ENCODE results near the gene SLCO2A1. TPM values are rescaled to one million over a fixed set of nuclear protein-coding genes. Genes with fewer than 3 reads are reported as not detected.

Gene SLCO2A1
- total RNA-seq, 1 donor from 2014 or later = 1.0 TPM

- DNase-seq (ENCODE audit: low read depth) = no peak
Observed at GRCh38 chr3:134034005-134034785, 4.5 kb upstream of the SLCO2A1 start.

DNA sequence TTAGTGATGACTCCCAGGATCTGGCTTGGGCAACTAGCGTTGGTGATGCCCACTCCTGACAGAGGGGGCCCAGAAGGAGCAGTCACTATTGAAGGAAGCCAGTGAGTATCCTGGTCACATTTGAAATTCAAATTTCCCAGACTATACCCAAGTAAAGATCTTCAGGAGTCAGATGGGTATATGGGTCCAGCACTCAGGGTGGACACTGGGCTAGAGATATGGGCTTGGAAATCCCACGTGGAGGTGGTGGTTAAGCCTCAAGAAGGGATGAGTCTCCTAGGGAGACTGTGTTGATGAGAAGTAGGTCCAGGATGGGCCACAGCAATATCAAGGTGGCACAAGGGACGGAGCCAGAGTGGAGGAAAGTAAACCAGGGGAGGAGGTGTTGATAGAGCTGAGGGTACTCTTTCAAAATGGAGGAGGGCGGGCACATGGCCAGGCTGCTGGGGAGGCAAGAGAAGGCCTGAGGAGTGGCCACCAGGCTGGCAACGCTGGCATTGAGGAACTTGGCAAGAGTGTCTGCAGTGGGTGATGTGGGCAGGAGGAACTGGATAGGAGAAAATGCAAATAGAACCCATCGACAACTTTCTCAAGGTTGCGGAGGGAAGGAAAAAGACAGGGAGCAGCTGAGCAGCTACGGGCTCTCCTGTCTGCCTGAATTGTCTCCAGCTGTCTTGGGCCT, 3.7 kb upstream of the SLCO2A1 start:
- DNase-seq (ENCODE audit: low read depth) = no peak

GRCh38 chr3:134031348-134031915, 1.7 kb upstream of the SLCO2A1 start:
- DNase-seq (ENCODE audit: low read depth) = no peak

- no peak for DNase-seq (ENCODE audit: low read depth)
Observed at GRCh38 chr3:134030379-134031347, 938 bp upstream of the SLCO2A1 start.

- DNase-seq (ENCODE audit: low read depth) = no peak
Observed at GRCh38 chr3:134029256-134029733, 430 bp downstream of the SLCO2A1 start.

DNA sequence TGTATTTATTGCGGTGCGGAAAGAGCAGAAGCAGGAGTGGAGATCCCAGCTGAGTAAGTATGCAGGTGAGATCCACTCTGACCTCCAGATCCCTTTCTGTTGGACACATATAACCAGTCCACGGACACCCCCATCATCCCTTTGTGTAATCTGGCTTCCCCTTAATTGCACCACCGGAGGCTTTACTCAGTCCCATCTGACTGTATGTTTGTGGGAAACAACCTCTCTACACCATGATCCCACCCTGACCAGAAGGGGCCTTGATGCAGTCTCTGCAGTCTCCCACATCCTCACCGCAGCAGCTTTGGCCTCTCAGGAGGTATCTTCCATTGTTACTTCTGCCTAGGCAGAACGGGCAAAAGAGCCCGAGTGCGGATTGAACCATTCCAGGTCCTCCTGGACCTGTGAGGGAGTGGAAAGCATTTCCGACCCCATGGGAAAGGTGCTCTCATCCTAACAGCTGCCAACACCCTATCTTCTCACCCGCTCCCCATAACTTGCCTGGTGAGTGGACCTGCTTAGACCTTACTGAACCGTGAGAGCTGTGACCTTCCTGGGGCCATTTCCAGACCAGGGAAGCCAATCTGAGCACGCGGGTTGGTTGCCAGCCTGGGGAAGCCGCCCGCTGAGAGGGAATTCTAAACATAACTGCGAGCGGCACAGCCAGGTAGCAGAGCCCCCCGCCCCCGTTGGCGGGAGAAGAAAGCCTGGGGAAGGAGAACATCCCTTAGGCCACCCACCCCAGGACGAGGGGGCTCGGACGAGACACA, 1.1 kb downstream of the SLCO2A1 start:
- no peak for DNase-seq (ENCODE audit: low read depth)

- peak; percentile 42 for DNase-seq (ENCODE audit: low read depth)
Observed at GRCh38 chr3:134027631-134028030, 2.1 kb downstream of the SLCO2A1 start.

GRCh38 chr3:134020135-134020680, 9.5 kb downstream of the SLCO2A1 start:
- DNase-seq (ENCODE audit: low read depth) = no peak

- DNase-seq (ENCODE audit: low read depth) = no peak
Observed at GRCh38 chr3:134018850-134019249, 10.9 kb downstream of the SLCO2A1 start.

DNA sequence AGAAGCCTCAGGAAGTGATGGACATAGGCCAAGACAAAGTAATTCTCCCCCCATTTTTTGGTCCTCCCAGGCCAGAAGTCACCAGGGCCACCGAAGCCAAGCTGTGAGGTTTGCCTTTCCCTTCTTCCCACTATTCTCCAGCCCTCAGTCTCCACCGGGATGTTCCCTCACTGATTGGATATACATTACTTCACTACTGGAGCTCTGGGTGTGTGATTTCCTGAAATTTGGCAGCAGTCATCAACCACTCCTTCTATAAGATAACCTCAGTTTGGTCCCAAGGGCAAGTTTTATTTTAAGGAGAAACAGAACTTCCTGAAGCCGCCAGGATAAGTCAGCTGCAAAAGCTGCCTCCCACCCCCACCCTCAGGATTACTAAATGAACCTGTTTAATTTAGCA, 11.3 kb downstream of the SLCO2A1 start:
- no peak for DNase-seq (ENCODE audit: low read depth)

GRCh38 chr3:134017490-134017889, 12.2 kb downstream of the SLCO2A1 start:
- no peak for DNase-seq (ENCODE audit: low read depth)

DNA sequence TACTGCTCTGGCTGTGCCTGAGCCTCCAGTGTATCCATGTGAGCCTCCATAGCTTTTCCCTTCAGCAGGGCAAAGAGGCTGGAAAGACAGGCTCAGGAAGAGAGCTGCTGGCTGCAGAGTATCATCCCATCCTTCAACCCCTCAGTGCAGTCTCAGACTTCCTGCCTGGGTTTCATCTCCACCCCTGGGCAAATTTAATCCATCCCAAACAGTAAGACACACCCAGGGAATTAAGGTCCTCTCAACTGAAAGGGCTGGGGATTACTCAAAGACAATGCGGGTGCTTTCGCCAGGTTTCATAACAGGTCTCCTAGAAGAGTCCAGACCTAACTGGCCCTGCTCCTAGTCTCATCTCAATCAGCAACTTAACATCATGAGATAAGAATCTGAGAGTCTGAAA, 15.5 kb downstream of the SLCO2A1 start:
- DNase-seq (ENCODE audit: low read depth) = no peak

DNA sequence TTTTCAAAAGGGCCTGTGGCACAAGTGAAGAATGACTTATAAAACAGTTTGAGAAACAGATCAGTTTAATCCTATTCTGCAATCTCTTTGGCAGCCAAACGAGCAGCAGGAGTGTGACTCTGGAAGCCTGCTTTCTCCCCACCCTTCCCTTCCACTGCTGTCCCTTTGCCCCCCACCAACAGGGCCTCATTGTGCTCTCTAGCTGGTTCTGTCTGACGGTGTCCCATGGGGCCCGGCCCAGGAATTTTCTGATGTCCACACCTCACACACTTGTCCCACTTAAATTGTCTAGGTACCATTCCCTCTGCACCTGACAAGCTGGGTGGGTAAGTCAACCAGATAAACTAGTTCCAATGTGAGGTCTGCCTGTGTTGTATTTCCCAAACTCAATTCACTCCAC, 16.4 kb downstream of the SLCO2A1 start:
- DNase-seq (ENCODE audit: low read depth) = no peak

DNA sequence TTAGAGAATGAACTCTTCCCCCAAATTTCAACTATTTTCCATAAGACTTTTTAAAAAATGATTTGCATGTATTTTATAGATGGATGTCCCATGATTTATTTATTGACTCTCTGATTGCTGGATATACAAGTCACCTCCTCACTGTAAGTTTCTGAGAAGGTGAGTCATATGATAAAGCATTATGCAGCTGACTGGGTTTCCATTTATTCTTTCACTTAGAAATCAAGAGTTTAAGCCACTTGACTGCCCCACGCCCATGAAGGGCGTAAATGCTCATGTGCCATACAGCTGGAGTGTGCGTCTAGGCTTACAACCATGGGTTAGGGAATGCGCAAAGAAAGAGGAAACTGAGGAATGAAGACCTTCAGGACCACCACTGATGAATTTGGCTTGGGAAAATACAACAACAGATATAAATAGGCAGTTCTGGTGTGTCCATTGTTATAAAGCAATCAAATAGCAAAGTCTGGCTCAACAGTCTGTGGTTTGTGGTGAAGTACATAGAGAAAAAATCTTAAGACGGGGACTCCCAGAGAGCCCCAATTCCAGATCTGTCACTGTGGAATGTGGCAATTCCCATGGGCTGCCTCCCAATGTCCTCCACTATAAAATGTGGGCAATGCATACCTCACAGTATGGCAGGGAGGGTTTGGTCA, 20.3 kb downstream of the SLCO2A1 start:
- DNase-seq (ENCODE audit: low read depth) = peak; percentile 86

- peak; percentile 96 for DNase-seq (ENCODE audit: low read depth)
Observed at GRCh38 chr3:134008630-134009156, 21.0 kb downstream of the SLCO2A1 start.

GRCh38 chr3:134007819-134008218, 21.9 kb downstream of the SLCO2A1 start:
- no peak for DNase-seq (ENCODE audit: low read depth)

- peak; percentile 48 for DNase-seq (ENCODE audit: low read depth)
Observed at GRCh38 chr3:134004841-134005240, 24.9 kb downstream of the SLCO2A1 start.

DNA sequence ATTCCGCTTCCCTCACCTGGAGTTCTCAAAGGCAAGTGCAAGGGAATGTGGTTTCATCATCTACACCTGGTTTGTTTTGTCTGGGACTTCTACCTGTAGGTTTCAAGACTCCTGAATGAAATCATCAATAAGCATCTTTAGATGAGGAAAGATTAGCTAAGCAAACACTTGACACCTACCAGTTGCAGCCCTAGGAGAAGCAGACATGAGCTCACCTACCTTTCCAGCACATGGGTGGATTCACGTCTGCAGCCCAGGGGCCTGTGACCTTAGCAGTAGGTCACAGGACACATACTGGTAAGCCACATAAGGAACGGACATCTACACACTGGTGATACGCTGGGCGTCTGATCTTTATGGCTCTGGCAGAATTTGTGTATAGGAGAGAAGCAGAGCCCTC, 26.7 kb downstream of the SLCO2A1 start:
- no peak for DNase-seq (ENCODE audit: low read depth)

GRCh38 chr3:134002306-134002705, 27.4 kb downstream of the SLCO2A1 start:
- DNase-seq (ENCODE audit: low read depth) = peak; percentile 96

GRCh38 chr3:134001251-134001650, 28.5 kb downstream of the SLCO2A1 start:
- no peak for DNase-seq (ENCODE audit: low read depth)
